Mesenchymal stem cell (in vitro differentiated cells and primary cell): ENCODE measurements around the gene LMBR1.

ENCODE experiments used
- DNase-seq: peaks from one replicate; pipeline ENCODE4 v3.0.0-alpha.2; 2013
- H2AFZ ChIP-seq: one replicate; pipeline ENCODE4 v1.6.1; 2013; ENCODE audit warnings: low read depth, mild to moderate bottlenecking, control low read depth, inconsistent platforms, low read length, moderate library complexity
- H2AK5ac ChIP-seq: 2 replicates; pipeline ENCODE4 v1.6.1; 2013; ENCODE audit warnings: low read length, moderate library complexity, mild to moderate bottlenecking, inconsistent platforms; ENCODE audit not compliant: severe bottlenecking
- H2BK120ac ChIP-seq: one replicate; pipeline ENCODE4 v1.6.1; 2013; ENCODE audit warnings: low read depth, mild to moderate bottlenecking, inconsistent platforms, low read length, moderate library complexity
- H2BK12ac ChIP-seq, 2 experiments: one replicate each; pipeline ENCODE4 v1.6.1; 2013; ENCODE audit warnings: inconsistent platforms in 2 of 2, low read length in 2 of 2, mild to moderate bottlenecking in 2 of 2, moderate library complexity in 2 of 2, control low read depth in 1 of 2
- H2BK15ac ChIP-seq: one replicate; pipeline ENCODE4 v1.6.1; 2013; ENCODE audit warnings: mild to moderate bottlenecking, low read depth, inconsistent platforms; ENCODE audit not compliant: poor library complexity, severe bottlenecking
- H2BK5ac ChIP-seq: 2 replicates; pipeline ENCODE4 v1.6.1; 2013; ENCODE audit warnings: low read depth, mild to moderate bottlenecking, low read length, control low read depth, inconsistent platforms; ENCODE audit not compliant: poor library complexity, severe bottlenecking
- H3K14ac ChIP-seq, 2 experiments: one replicate each; pipeline ENCODE4 v1.6.1; 2013; ENCODE audit warnings: inconsistent platforms in 2 of 2, low read length in 2 of 2, control low read depth in 1 of 2, mild to moderate bottlenecking in 1 of 2, moderate library complexity in 1 of 2
- H3K18ac ChIP-seq, 2 experiments: one replicate each; pipeline ENCODE4 v1.6.1; 2013; ENCODE audit warnings: inconsistent platforms in 2 of 2, low read length in 2 of 2, control low read depth in 1 of 2, low read depth in 1 of 2, mild to moderate bottlenecking in 1 of 2
- H3K23ac ChIP-seq, 2 experiments: one replicate each; pipeline ENCODE4 v1.6.1; 2013; ENCODE audit warnings: inconsistent platforms in 2 of 2, low read length in 2 of 2, mild to moderate bottlenecking in 2 of 2, moderate library complexity in 2 of 2, control low read depth in 1 of 2
- H3K27ac ChIP-seq: 2 replicates; pipeline ENCODE4 v1.5.1; 2013; ENCODE audit warnings: mild to moderate bottlenecking, moderate library complexity, low read length, control low read depth, inconsistent platforms; ENCODE audit not compliant: poor library complexity, severe bottlenecking
- H3K27me3 ChIP-seq, 2 experiments: 2 replicates each; pipeline versions ENCODE4 v1.6.1 to v1.7.0; 2013; ENCODE audit warnings: low read length in 2 of 2, mild to moderate bottlenecking in 2 of 2, moderate library complexity in 2 of 2, control low read depth in 1 of 2, inconsistent platforms in 1 of 2; ENCODE audit not compliant: control insufficient read depth in 1 of 2, insufficient read depth in 1 of 2
- H3K36me3 ChIP-seq, 2 experiments: 2 replicates each; pipeline versions ENCODE4 v1.6.1 to v1.7.0; 2013; ENCODE audit warnings: low read length in 2 of 2, control low read depth in 1 of 2, inconsistent platforms in 1 of 2, low read depth in 1 of 2, mild to moderate bottlenecking in 1 of 2; ENCODE audit not compliant: insufficient read depth in 2 of 2, control insufficient read depth in 1 of 2
- H3K4ac ChIP-seq, 2 experiments: one replicate each; pipeline ENCODE4 v1.6.1; 2013; ENCODE audit warnings: inconsistent platforms in 2 of 2, low read length in 2 of 2, mild to moderate bottlenecking in 2 of 2, moderate library complexity in 2 of 2, control low read depth in 1 of 2, low read depth in 1 of 2
- H3K4me1 ChIP-seq: 2 replicates; pipeline ENCODE4 v1.6.1; 2013; ENCODE audit warnings: low read depth, low read length, control low read depth; ENCODE audit not compliant: control insufficient read depth, insufficient read depth
- H3K4me2 ChIP-seq: 2 replicates; pipeline ENCODE4 v1.6.1; 2013; ENCODE audit warnings: low read length, mild to moderate bottlenecking, inconsistent platforms; ENCODE audit not compliant: poor library complexity, severe bottlenecking
- H3K4me3 ChIP-seq, 2 experiments: 2 replicates each; pipeline versions ENCODE4 v1.5.1 to v1.7.0; 2013; ENCODE audit warnings: low read length in 2 of 2, mild to moderate bottlenecking in 2 of 2, control low read depth in 1 of 2, low read depth in 1 of 2; ENCODE audit not compliant: insufficient read depth in 1 of 2
- H3K79me1 ChIP-seq: replicated peaks from 2 replicates; pipeline ENCODE4 v1.6.1; 2013; ENCODE audit warnings: mild to moderate bottlenecking, control low read depth, low read length, inconsistent platforms; ENCODE audit not compliant: poor library complexity, severe bottlenecking
- H3K9ac ChIP-seq: 2 replicates; pipeline ENCODE4 v1.7.0; 2013; ENCODE audit warnings: mild to moderate bottlenecking, low read length, moderate library complexity
- H3K9me3 ChIP-seq: 2 replicates; pipeline ENCODE4 v1.7.0; 2013; ENCODE audit warnings: mild to moderate bottlenecking, low read length; ENCODE audit not compliant: control insufficient read depth
- H4K8ac ChIP-seq: one replicate; pipeline ENCODE4 v1.6.1; 2013; ENCODE audit warnings: inconsistent platforms, mild to moderate bottlenecking, low read length, moderate library complexity
- H4K91ac ChIP-seq: one replicate; pipeline ENCODE4 v1.6.1; 2013; ENCODE audit warnings: mild to moderate bottlenecking, low read length, inconsistent platforms
- WGBS: methylation state at CpG from one replicate; pipeline ENCODE4 v1.1.7; 2013; ENCODE audit warnings: mixed read lengths; 5-methylcytosine and 5-hydroxymethylcytosine counted together

LMBR1 gene

DNA sequence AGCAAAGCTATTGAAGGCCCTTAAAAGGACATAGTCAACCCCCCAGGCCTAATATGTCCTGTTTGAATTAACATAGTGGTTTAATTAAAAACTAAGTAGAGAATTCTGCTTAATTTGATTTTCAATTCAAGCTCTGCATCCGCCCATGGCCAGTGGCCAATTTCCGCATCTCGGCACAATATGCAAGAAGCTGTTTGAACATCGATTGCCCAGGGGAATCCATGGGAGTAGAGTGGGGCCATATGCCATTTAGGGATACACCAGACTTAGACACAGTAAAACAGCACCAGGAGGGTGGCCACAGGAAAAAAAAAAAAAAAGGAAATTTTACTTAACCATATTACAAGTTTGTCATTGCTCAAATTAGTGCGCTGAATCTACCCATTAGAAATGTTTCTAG lies 100.4 kb downstream of the LMBR1 start:
- Histone ChIP-seq H3K79me1 (peaks cover 5% of the 10 kb centered on the region), H3K4me3 (no peak overlapping the region), H3K36me3 (peaks cover 0 to 19% of the 10 kb centered on the region in 2 experiments), H2AFZ (no peak overlapping the region), H2AK5ac (no peak overlapping the region), H3K4me1 (no peaks in the 10 kb centered on the region), H3K18ac (no peak overlapping the region), H3K4ac (no peak overlapping the region), H3K23ac (no peak overlapping the region), H4K91ac (no peak overlapping the region), H3K9ac (no peak overlapping the region), H2BK15ac (no peak overlapping the region), H2BK120ac (no peak overlapping the region), H3K27me3 (no peaks in the 10 kb centered on the region), H2BK5ac (no peak overlapping the region), H4K8ac (no peak overlapping the region), H3K27ac (no peak overlapping the region), H2BK12ac (no peak overlapping the region), H3K4me2 (no peak overlapping the region), H3K14ac (no peak overlapping the region), H3K9me3 (no peaks in the 10 kb centered on the region)
- DNase-seq = no peak
- 100% methylated on average over 5 of the region's 5 CpGs for WGBS

DNA sequence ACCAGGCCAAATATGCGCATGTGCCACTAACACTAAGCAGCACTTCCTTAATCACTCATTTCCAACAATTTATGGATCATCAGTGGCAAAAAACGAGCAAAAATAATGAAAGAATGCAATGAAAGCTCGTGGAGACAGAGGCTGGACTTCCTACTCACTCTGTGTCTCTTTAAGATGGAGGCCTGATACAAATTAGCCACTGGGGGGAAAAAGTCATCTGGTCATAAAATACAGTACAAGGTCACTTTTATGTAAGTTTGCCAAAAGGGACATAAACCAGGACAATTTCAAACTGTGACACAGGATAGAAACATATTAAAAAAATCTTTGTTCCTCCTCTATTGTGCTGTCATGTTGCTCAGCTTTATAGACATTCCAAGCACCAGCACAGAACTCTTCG lies 101.7 kb downstream of the LMBR1 start:
- Histone ChIP-seq H3K4me1 (no peaks in the 10 kb centered on the region), H2AFZ (no peak overlapping the region), H3K36me3 (peaks cover 0 to 18% of the 10 kb centered on the region in 2 experiments), H2AK5ac (no peak overlapping the region), H3K79me1 (peaks cover 3% of the 10 kb centered on the region), H3K27me3 (no peaks in the 10 kb centered on the region), H3K18ac (no peak overlapping the region), H3K23ac (no peak overlapping the region), H3K4me2 (no peak overlapping the region), H2BK12ac (no peak overlapping the region), H3K4ac (no peak overlapping the region), H3K9ac (no peak overlapping the region), H4K91ac (no peak overlapping the region), H4K8ac (peak overlapping the region; percentile 60), H2BK15ac (no peak overlapping the region), H2BK120ac (no peak overlapping the region), H3K27ac (no peak overlapping the region), H2BK5ac (no peak overlapping the region), H3K4me3 (no peak overlapping the region), H3K14ac (no peak overlapping the region), H3K9me3 (no peaks in the 10 kb centered on the region)
- no peak for DNase-seq
- WGBS = 63% methylated on average over 3 of the region's 4 CpGs

- Histone ChIP-seq H2BK12ac (no peak overlapping the region), H2AK5ac (no peak overlapping the region), H3K4me1 (no peaks in the 10 kb centered on the region), H3K36me3 (peaks cover 0 to 8% of the 10 kb centered on the region in 2 experiments), H3K4me2 (no peak overlapping the region), H3K14ac (no peak overlapping the region), H3K27me3 (no peaks in the 10 kb centered on the region), H3K27ac (no peak overlapping the region), H4K8ac (no peak overlapping the region), H3K23ac (no peak overlapping the region), H3K4me3 (no peak overlapping the region), H3K4ac (no peak overlapping the region), H4K91ac (no peak overlapping the region), H3K79me1 (peaks cover 3% of the 10 kb centered on the region), H3K9me3 (no peaks in the 10 kb centered on the region), H2BK5ac (no peak overlapping the region), H3K18ac (no peak overlapping the region), H2BK15ac (no peak overlapping the region), H2AFZ (no peak overlapping the region), H2BK120ac (no peak overlapping the region), H3K9ac (no peak overlapping the region)
- no peak for DNase-seq
Observed at GRCh38 chr7:156790264-156790663, 102.7 kb downstream of the LMBR1 start.

DNA sequence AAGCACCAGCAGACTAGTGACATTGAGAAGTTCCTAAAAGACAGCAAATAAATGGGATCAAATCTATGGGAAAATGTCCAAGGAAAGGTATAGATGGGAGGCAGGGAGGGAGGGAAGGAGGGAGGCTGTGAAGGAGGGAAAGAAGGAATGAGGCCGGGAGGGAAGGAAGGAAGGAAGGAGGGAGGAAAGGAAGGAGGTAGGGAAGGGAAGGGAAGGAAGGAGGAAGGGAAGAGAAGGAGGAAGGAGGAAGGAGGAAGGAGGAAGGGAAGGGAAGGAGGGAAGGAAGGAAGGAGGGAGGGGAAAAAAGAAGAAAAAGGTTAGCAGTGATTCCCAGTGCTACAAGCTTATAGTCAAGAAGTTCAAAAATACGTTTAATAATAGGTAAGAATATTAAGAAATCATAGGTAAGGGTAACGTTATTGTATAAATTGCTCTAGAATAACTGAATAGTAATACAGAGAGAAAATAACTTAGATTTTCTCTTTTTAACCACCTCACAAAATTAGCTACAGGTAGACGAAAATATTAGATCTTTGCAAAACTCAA lies 106.9 kb downstream of the LMBR1 start:
- H3K18ac ChIP-seq = no peak overlapping the region
- WGBS = 100% methylated on average over 1 of the region's 4 CpGs

More for the DNA sequence above, 106.9 kb downstream of the LMBR1 start:
- Histone ChIP-seq H3K36me3 (no peaks in the 10 kb centered on the region), H4K8ac (no peak overlapping the region), H3K4ac (no peak overlapping the region), H3K27me3 (no peaks in the 10 kb centered on the region), H3K4me1 (no peaks in the 10 kb centered on the region), H4K91ac (no peak overlapping the region), H3K23ac (no peak overlapping the region), H3K4me2 (no peak overlapping the region), H2AFZ (no peak overlapping the region), H2BK5ac (no peak overlapping the region), H2BK15ac (no peak overlapping the region), H3K4me3 (no peak overlapping the region), H3K9me3 (no peaks in the 10 kb centered on the region), H3K14ac (no peak overlapping the region), H2BK12ac (no peak overlapping the region), H3K27ac (no peak overlapping the region), H3K9ac (no peak overlapping the region), H2BK120ac (no peak overlapping the region), H2AK5ac (no peak overlapping the region), H3K79me1 (no peaks in the 10 kb centered on the region)
- DNase-seq = no peak
